Activated CD8-positive, alpha-beta memory T cell treated with anti-CD3 and anti-CD28 coated beads, Interleukin-2, amount 50 U/mL, for 1 hour (primary cell): Measurements from ENCODE around the gene GPBP1L1.
"Not testable (repeated sequence)": the region's sequence is repeated elsewhere in the genome, so short reads cannot be mapped to it uniquely, and the experiment has no call there.

Source experiments
- DNase-seq: peaks from one replicate; pipeline ENCODE4 v3.0.0-alpha.2; 2020; ENCODE audit errors: extremely low read depth

GPBP1L1 gene

DNA sequence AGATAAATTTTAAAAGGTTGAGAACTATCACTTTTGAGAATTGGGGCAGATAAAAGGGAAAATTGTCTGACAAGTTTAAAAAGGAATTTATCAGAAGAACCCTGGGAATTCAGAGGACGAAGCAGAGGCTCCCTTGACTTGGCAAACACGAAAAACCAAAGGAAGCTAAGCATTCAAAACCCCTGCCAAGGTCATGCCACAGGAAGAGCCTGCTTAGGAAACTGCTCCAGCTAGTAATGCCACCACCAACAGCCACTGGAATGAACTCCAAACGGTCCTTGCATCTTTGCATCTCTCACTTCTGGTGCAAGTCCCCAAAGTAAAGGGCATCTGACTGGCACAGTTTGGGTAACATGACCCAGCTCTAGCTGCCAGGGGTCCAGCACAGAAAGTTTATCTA lies 7.2 kb downstream of the GPBP1L1 start:
- DNase-seq: no peak

DNA sequence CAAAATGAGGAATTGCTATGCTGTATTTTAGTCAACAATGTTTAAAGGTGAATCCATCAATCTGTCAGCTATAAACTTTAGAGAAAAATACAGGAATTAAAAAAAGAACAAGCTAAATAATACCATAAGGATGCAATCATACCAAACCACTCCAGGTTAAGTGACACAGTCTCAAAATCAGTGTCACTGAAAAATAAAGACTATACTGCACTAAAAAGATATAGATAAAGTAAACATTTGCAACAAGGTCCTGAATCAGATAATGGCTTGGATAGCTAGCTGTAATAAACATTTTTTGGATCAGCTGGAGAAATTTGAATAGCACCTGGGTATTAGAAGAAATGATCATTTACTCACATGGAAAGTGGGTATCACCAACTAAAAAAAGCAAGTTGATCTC lies 7.8 kb downstream of the GPBP1L1 start:
- DNase-seq: no peak

GRCh38 chr1:45677751-45678245 lies 8.5 kb downstream of the GPBP1L1 start:
- DNase-seq: no peak

GRCh38 chr1:45676553-45676952 lies 9.8 kb downstream of the GPBP1L1 start:
- not testable (repeated sequence) for DNase-seq

GRCh38 chr1:45674478-45674877 lies 11.9 kb downstream of the GPBP1L1 start:
- DNase-seq: no peak

- DNase-seq: no peak
Measured at GRCh38 chr1:45673956-45674355, 12.4 kb downstream of the GPBP1L1 start.

DNA sequence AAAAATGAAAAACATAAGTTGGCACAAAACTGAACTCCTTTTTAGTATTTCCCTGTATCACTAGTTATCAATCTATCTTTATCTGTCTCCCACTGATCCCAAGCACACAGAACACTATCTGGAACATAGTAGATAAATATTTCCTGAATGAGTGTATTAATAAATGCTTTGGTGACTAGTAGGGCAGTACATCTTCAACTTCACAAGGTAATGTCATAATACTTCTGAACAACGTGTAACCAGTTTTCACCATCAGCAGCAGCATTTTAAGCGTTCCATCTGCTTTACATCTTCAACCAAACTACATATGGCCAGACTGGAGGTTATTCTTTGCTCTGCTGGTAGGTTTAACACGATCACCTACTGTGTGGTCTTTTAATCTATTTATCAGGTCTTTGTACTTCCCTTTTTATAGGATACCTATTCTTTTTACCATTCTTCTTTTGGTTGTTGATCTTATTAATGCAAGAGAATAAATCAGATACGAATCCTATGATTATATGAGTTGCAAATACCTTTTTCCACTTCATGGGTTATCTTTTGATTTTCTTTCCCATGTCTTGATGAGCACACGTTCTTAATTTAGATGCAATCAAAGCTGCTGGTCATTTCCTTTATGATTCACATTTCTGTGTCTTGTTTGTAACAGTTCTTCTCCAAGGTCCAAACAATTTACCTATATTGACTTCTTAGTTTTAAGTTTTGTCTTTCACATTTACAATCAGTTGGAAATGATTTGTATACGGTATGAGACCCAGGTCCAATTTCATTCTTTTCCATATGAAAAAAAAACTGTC lies 16.3 kb downstream of the GPBP1L1 start:
- DNase-seq: no peak

- DNase-seq: no peak
Measured at GRCh38 chr1:45669379-45669778, 17.0 kb downstream of the GPBP1L1 start.

DNA sequence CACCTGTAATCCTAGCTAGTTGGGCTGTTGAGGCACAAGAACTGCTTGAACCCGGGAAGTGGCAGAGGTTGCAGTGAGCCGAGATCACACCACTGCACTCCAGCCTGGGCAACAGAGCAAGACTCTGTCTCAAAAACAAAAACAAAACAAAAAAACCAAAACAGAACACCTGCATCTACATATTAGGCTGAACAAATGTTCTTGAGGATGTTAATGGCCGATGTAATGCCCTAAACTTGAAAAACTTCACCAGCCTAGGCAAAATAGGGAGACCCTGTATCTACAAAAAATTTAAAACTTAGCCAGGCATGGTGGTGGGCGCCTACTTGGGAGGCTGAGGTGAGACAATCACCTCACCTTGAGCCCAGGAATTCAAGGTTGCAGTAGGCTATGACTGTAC lies 17.8 kb downstream of the GPBP1L1 start:
- DNase-seq: no peak

GRCh38 chr1:45667321-45668111 lies 18.8 kb downstream of the GPBP1L1 start:
- DNase-seq: no peak

DNA sequence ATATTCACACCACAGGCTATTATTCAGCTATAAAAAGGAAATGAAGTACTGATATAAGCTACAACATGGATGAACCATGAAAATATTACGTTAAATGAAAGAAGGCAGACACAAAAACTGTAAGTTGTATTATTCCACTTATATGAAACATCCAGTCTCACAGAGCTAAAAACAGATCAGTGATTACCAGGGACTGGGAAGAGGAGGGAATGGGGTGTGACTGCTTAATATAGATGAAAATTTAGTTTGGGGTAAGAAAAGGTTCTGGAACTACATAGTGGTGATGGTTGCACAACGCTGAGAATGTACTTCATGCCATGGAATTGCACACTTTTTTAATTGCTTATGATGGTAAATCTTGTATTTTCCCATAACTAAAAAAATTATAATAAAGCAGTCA lies 19.5 kb downstream of the GPBP1L1 start:
- no peak for DNase-seq

DNA sequence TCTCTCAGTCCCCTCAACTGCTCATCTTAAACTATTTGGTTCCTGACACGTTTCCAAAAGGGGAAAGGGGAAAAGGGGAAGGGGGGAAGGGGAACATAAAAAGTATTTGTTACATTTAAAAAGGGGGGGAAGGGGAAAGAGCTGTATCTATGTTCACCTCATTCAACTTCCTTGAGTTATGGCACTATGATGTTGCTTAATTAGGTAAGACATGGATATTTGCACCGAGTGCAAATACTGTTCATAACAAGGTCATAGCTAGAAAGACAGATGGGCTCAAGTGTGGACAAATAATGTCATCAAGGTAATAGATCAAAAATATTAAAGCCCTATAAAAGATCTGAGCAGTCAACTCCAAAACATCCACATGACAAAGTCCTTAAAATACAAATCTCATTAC lies 26.0 kb downstream of the GPBP1L1 start:
- DNase-seq: no peak

DNA sequence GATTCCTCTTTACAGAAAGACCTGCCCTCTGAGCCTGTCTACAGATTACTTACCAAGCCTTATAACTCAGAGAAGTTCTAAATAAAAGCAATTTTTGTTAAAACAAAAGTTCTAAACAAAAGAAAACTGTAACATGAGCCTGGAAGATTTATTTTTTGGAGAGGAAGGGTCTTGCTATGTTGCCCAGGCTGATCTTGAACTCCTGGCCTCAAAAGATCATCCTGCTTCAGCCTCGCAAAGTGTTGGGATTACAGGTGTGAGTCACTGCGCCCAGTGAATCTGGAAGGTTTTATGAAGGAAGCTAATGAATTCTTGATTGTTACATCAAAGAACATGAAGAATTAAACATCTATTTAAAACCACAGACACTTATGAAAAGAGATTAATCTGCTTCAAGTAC lies 27.1 kb downstream of the GPBP1L1 start:
- DNase-seq: no peak

GRCh38 chr1:45658171-45658570 lies 28.2 kb downstream of the GPBP1L1 start:
- DNase-seq: no peak

- no peak for DNase-seq
Measured at GRCh38 chr1:45656573-45657226, 29.6 kb downstream of the GPBP1L1 start.

DNA sequence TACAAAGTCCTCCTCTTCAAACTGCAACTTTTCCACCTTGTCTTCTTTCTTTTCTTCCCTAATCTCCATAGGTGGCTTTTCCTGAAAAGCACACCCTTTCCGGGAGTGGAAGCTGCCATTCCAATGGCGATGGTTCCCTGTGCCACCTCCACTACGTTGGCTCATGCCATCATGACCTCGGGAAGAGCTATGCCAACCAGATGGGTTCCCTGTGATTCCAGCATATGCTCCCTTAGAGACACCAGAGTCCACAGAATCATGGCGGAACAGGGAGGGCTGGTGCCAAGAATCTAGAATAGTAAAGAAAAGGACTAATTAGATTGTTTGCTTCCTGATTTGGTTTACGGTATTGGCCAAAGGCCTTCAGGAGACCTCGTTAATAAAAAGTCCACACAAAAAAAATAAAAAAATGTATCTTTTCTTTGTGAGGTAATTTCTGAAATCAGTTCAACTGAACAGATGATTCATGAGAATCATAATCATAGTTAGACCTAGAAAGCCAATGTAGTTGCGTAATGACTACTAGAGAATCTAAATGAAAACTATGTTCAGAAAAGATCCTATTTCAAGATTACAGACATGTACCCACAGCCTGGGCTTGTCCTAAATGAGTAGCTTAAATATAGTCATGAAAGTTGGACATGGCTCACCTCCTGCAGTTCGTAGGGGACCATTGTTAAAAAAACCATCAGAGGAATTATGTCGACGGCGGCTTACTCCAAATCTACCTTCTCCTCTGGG lies 31.6 kb downstream of the GPBP1L1 start:
- DNase-seq: no peak

DNA sequence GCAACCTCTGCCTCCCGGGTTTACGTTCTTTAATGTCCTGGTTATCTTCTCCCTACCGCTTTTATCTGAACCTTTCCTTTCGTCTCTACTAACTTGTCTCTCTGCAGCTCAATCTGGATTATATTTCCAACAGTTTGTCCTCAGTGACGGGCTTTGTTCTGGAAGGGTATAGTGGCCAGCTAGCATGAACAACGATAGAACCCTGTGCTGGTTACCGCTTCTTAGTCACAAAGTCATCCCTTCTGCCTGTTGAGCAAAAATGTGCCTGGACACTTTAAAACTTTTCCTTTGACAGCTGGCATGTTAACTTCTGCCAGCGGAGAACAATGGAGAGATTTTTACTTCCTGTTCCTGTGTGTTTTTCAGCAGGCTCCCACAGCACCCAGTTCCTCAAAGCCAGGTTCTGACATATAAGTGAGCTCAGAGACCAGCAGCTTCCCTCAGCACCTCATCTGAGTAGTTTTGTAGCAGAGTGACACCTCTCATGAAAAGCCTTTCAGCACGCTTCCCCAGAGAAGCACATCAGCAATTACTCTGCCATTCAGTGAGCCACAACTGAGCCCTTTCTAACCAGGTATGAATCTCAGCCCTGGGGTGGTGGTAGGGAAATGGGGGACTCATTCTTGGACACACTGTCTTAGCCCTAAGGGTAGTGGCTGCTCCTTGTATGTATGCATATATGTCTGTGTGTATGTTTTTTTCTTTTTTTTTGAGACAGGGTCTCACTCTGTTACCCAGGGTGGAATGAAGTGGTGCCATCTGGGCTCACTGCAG lies 38.9 kb downstream of the GPBP1L1 start:
- no peak for DNase-seq

- no peak for DNase-seq
Measured at GRCh38 chr1:45644661-45645060, 41.7 kb downstream of the GPBP1L1 start.

GRCh38 chr1:45643978-45644377 lies 42.4 kb downstream of the GPBP1L1 start:
- DNase-seq: no peak

- no peak for DNase-seq
Measured at GRCh38 chr1:45643321-45643720, 43.0 kb downstream of the GPBP1L1 start.

DNA sequence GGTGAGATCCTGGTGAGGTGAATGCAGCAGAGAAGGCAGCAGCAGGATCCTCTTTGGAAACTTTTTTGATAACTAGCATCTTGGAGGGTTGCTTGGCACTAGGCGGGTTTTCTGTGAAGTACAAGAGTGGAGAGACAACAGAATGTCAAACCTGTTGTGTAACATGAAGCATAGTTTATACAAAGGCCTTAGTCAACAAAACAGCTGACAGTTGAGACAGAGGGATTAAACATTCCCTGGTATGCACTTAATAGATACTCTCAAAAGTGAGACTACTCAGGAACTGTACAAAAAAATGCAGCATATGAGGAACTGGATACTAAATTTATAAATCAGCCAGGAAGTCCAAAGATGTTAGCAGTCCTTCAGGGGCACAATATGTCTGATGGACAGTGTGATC lies 46.0 kb downstream of the GPBP1L1 start:
- no peak for DNase-seq
